C4-2B (cell line): ENCODE measurements around the gene LRRFIP1.
A peak's percentile ranks its signal among the peaks of the same experiment; 100 is the strongest.

ENCODE experiments used
- H3K27ac ChIP-seq: fragments of 450-650 bp; 2 replicates; pipeline ENCODE4 v1.5.1; 2017
- CTCF ChIP-seq: fragments of 450-650 bp; conservative IDR thresholded peaks from 2 replicates; pipeline ENCODE4 v1.5.1; 2017; ENCODE audit warnings: mild to moderate bottlenecking
- ZFX ChIP-seq: fragments of 450-650 bp; IDR thresholded peaks from 2 replicates; pipeline ENCODE4 v1.6.1; 2017

LRRFIP1 gene

GRCh38 chr2:237801466-237801865 lies 174.1 kb downstream of the LRRFIP1 start:
- H3K27ac ChIP-seq = peak overlapping the region; percentile 39; the same call in 1 of the 2 replicates
- TF ChIP-seq CTCF (no peak), ZFX (no peak)

GRCh38 chr2:237806334-237806733 lies 178.9 kb downstream of the LRRFIP1 start:
- TF ChIP-seq ZFX (no peak), CTCF (no peak)

DNA sequence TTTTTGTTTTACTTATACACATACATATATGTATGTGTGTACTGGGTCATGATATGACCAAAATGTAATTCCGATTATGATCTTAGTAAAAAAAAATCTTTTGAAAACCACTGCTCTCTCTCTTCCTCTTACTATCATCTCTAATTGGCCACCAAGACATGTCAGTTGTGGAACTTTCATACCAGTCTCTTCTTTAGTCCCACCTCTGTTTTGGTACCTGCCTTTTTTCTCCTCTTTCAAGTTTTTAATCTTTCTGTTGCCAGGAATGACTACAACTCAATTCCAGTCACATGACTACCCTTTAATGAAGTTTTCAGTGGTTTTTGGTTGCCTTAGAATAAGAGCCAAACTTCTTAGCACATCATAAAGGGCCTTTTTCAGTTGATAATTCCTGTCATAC lies 188.2 kb downstream of the LRRFIP1 start:
- TF ChIP-seq ZFX = no peak

More at GRCh38 chr2:237806334-237806733, 178.9 kb downstream of the LRRFIP1 start:
- no peak overlapping the region for H3K27ac ChIP-seq

GRCh38 chr2:237816531-237816930 lies 189.1 kb downstream of the LRRFIP1 start:
- TF ChIP-seq CTCF (no peak), ZFX (no peak)

More for the DNA sequence above, 188.2 kb downstream of the LRRFIP1 start:
- H3K27ac ChIP-seq = no peak overlapping the region

GRCh38 chr2:237818066-237818473 lies 190.7 kb downstream of the LRRFIP1 start:
- TF ChIP-seq CTCF (no peak), ZFX (no peak)
- H3K27ac ChIP-seq = no peak overlapping the region

More at GRCh38 chr2:237816531-237816930, 189.1 kb downstream of the LRRFIP1 start:
- no peak overlapping the region for H3K27ac ChIP-seq

DNA sequence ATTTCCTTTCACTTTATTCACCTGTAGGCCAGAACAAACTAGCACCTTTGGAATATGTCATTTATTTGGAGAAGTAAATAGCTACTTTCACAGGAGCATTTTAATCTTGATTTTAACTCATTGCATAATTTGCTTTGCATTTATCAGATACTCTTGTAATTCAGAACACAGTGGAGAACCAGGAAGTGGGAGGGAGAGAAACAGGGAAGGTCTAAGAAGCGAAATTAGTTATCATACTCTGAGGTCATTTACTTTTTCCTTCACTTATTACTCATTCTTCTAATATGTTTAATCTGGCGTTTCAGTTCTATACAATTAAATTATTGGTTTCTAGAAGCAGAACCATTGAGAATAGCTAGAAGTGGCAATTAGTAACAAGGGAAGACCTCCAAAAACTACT lies 191.8 kb downstream of the LRRFIP1 start:
- no peak overlapping the region for H3K27ac ChIP-seq
- TF ChIP-seq ZFX (no peak), CTCF (no peak)

DNA sequence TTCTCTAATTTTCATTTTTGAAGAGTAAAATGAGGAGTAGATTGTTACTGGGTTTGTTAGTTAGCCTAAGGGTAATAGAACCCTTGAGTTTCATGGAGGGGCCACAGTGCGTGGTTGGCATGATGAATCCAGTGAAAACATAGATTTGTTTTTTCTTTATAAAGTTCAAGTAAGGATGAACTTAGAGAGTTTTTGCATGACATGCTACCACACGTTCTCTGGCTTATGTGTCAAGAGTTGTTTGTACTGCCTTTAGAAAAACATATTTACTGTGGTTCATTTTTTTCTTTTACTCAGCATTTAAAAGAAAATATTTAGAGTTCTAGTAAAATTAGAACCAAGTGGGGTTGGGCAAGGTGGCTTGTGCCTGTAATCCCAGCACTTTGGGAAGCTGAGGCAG lies 193.0 kb downstream of the LRRFIP1 start:
- no peak for TF ChIP-seq CTCF
- TF ChIP-seq ZFX = no peak
- no peak overlapping the region for H3K27ac ChIP-seq

- H3K27ac ChIP-seq = no peak overlapping the region
- TF ChIP-seq ZFX = no peak
Measured at GRCh38 chr2:237823544-237823943, 196.2 kb downstream of the LRRFIP1 start.
